ENCODE results near the gene MYO18B. TPM values are rescaled to one million over a fixed set of nuclear protein-coding genes. Genes with fewer than 3 reads are reported as not detected.

MYO18B gene
- polyA plus RNA-seq, 4 donors, result 0.07 to 0.55 (median 0.17) TPM

DNA sequence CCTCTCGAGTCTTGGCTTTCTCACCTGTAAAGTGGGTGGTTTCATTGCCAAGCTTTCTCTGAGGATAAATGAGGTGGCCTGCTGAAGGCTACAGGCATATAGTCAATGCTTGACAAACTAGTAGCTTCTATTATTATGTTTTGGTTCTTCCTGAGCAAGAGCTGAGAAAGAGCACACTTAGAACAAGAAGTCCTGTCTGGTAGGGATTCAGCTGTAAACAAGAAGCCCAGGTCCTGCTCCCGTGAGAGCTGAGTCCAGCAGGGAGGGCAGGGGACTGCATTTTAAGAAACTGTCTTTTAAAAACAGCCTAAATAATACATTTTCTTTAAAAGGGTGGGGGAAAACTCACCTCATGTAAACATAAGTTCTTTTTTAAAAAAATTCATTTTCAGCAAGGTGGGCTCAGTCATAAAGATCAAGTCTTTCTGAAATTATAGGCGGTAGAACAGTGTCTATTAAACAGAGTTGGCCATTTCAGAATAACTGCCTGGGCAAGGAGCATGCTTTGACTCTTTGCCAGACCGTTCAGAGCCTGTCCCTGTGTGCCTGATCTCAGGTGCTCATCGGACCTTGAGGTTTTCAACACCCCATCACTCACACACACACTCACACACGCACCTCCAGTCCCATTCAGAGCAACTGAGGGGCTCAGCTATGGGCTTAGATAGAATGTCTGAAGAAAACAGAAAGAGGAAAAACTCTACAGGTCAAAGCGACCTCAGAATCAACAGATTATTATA lies 29.2 kb upstream of the MYO18B start:
- no peak for DNase-seq (ENCODE audit: low read depth in 4 of 4, low spot score in 3 of 4)

DNA sequence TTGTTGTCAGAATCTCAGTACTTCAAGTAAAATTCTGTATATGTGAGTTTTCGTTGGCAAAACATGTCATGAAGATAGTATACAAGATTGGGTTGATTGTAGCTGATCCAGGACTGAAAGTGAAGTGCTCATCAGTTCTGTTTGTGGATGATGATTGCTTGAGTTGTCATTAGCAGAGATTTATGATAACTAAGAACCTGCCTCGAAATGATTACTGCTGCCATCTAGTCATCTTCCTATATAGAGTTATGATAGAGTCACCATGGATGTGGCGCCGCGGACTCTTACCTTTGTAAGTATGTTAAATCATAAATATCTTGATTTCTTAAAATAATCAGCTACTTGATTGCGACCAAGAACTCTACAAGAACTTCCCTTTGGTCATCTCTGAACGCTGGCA lies 27.9 kb upstream of the MYO18B start:
- DNase-seq (ENCODE audit: low read depth in 4 of 4, low spot score in 3 of 4), result no peak

DNA sequence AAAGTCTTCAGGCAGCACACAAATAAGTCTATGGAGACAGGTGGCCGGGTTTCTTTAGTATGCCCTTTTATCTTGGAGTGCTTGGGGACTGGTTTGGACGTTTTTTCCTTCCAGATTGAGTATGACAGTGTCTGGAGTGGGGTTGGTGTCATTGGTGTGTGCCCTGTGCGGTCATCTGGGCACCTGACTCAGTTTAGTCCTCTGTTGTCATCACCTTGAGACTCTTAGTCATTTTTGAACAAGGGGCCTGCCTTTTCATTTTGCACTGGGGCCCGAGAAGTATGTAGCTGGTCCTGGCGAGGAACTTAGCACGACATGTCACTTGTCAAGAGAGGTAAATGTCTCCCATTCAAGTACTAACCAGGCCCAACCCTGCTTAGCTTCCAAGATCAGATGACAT lies 27.2 kb upstream of the MYO18B start:
- no peak for DNase-seq (ENCODE audit: low read depth in 4 of 4, low spot score in 3 of 4)

DNA sequence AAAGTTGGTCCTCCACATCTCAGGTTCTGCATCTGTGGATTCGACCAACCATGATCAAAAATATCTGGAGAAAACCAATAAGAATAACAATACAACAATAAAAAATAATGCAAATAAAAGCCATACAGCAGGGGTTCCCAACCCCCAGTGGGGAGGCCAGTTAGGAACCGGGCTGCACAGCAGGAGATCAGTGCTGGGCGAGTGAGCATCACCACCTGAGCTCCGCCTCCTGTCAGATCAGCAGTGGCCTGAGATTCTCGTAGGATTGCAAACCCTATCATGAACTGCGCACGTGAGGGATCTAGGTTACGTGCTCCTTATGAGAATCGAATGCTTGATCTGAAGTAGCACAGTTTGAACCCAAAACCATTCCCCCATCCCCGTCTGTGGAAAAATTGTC lies 25.4 kb upstream of the MYO18B start:
- DNase-seq (ENCODE audit: low read depth in 4 of 4, low spot score in 3 of 4), result no peak

DNA sequence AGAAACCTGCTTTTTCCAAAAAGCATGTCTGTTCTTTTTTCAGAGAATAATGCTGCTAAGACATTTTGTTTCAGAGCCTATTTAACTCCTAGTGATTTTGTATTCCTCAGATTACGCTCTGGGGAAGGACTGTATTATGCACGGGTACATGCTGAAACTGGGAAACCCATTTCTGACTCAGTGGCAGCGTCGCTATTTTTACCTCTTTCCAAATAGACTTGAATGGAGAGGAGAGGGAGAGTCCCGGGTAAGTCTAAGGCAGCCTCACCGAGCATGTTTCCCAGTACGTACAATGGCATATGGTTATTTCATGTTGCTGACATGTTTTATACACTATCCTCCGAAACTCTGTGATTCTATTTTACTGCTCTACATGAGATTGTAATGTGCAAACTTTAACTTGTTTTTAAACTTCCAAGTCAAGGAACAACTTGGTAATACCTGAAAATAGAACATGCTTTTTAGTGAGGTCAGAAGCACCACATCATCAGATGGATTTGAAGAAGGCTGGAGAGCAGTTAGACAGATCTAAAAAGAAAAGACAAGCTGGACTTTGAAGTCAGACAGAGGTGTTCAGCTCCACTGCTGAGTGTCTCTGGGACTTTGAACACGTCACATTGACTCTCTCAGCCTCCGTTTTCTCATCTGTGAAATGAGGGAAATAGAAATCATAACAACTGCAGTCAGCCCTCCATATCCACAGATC lies 23.7 kb upstream of the MYO18B start:
- DNase-seq (ENCODE audit: low read depth in 4 of 4, low spot score in 3 of 4), result no peak

DNA sequence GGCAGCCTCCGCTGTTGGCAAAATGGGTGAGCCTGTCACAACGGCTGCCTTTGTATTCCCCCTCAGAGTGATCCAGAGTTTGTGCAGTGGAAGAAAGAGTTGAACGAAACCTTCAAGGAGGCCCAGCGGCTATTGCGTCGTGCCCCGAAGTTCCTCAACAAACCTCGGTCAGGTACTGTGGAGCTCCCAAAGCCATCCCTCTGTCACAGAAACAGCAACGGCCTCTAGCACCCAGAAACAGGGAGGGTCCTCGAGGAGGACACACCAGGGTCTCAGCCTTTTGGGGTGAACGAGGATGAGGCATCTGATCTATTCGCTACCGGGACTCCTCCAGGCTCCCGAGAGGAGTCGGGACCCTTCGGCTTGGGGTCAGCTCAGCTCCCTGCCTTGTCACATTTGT lies 19.8 kb upstream of the MYO18B start:
- no peak for DNase-seq (ENCODE audit: low read depth in 4 of 4, low spot score in 3 of 4)

DNA sequence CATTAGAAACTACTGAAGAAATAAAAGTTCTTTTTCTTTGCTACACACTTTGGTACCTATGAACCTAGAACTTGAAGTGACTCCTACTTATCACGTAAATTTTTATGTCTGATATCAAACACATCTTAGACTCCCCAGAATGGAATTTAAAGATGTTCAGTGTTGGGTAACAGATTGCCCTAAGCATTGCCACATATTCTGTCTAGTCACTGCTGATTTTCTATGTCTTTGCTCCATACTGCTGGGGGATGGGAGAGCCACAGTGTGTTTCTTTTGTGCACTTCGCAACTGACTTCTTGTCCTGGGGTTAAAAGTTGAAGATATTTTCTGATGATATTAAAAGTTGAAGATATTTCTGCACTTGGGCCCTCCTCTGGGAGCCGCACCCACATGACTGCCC lies 19.4 kb upstream of the MYO18B start:
- DNase-seq (ENCODE audit: low read depth in 4 of 4, low spot score in 3 of 4), result no peak

DNA sequence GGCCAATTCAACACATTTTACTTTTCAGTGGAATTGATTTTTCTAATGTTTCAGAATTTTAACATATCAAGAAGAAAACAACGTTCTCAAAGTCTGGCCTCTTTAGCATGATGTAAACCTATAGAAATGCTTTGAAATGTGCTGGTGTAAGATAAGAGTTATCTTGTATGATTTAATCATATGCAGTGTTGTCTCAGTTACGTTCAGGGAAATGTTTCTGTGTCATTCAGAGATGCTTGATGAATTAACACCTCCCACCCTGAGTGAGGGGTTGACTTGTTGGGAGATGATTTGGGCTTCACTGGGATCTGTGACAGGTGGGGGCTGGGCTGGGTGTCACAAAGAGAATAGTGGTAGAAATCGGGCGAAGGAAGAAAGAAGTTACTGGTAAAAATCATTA lies 15.7 kb upstream of the MYO18B start:
- no peak for DNase-seq (ENCODE audit: low read depth in 4 of 4, low spot score in 3 of 4)

DNA sequence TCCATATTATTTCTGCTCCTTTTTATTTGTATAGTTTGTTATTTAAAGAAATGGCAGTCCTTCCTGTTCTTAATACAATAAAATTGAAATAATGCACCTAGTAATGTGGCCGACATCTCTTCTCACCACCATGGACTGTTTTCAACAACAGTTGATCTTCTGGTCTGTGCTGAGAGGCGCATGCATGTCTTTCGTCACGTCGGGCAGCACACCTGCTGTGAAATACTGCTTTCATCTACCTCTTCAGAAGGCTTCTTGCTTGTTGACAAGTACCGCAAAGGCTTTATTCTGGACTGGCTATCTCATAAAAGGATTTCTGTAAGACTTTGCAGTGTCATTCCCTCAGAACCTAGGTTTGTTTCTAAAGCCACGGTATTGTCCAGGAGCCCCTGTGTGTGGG lies 13.9 kb upstream of the MYO18B start:
- DNase-seq (ENCODE audit: low read depth in 4 of 4, low spot score in 3 of 4), result no peak

DNA sequence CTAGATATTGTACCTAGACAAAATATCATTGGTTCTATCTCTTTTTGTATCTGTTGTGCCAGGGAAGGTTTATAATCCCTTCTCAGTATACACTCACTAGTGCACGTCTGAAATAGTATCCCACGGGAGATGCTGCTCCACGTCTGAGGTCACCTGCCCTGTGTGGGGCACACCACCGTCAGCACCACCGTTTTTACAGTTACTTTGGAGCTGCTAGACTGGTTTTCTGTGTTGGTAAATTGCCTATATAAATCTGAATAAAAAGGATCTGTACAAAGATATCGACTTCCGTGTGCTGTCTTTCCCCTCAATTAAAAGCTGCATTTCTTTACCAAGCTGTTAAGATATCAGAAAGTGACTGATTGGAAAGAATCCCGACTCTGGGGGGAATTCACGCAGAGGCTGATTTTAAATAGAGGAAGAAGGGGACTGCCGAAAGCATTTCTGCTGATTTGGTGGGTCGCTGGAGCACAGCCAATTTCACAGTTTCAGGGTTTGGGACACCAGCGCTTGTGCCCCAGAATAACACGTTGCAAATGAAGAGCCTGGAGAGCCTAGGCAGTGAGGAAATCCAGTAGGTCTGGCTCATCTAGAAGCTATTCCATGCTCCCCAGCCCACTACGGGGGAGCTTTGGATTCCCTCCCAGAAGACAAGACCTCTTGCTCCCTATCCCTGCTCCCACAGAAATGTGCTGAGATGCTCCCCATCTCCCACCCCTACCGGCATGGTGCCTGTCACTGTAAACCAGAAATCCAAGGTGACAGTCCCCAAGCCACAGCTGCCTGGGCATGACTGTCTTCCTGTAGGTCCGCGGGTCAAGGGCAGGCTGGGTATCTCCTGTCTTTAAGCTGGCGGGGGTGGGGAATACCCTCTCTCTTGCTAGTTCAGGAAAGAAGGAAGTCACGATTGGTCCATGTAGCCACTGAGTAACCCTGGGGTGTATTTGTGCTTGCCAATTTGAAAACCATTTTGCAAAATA lies 12.7 kb upstream of the MYO18B start:
- DNase-seq (ENCODE audit: low read depth in 4 of 4, low spot score in 3 of 4), result no peak

DNA sequence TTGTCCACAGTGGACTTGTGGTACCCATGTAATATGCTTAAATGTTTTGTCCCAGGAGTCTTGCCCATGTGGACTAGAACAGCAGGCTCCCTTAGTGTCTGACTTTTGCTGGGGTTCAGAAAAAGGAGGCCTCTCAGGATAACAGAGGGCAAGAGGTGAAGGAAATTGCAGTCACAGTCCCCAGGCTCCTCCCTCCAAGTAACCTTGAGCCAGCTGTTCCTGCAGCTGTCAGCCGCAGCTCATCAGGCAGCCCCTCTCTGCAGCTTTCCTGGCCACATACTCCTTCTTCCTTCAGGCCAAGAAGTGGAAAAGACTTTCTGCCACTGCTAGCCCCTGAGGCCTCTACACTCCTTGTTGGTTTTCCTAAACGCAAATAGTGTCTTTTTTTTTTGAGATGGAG lies 6.3 kb upstream of the MYO18B start:
- no peak for DNase-seq (ENCODE audit: low read depth in 4 of 4, low spot score in 3 of 4)

DNA sequence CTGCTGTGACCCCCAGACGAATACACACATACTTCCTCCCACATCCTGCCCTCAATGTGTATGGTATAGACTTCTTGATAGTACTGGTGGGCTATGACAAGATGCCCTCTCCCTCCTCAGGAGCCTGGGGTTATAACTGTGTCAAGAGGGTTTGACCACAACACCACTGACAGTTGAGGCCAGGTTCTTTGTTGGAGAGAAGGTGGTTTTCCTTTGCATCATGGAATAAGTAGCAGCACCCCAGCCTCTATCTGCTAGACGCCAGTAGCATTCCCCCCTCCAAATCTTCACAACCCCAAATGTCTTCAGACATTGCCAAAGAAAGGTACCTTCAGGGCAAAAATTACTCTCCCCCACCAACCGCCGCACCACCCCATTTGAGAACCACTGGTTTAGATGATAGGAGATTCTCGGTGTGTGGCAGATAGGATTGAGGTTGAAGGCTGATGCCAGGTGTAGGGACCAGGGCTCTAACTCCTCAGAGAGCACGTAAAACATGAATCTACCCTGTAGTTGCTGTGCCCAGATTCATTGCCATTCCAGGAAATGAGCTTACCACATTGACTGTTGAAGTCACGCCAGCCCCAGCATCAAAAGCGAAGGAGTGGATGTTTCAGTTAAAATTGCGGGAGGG lies 5.5 kb upstream of the MYO18B start:
- DNase-seq (ENCODE audit: low read depth in 4 of 4, low spot score in 3 of 4), result no peak

DNA sequence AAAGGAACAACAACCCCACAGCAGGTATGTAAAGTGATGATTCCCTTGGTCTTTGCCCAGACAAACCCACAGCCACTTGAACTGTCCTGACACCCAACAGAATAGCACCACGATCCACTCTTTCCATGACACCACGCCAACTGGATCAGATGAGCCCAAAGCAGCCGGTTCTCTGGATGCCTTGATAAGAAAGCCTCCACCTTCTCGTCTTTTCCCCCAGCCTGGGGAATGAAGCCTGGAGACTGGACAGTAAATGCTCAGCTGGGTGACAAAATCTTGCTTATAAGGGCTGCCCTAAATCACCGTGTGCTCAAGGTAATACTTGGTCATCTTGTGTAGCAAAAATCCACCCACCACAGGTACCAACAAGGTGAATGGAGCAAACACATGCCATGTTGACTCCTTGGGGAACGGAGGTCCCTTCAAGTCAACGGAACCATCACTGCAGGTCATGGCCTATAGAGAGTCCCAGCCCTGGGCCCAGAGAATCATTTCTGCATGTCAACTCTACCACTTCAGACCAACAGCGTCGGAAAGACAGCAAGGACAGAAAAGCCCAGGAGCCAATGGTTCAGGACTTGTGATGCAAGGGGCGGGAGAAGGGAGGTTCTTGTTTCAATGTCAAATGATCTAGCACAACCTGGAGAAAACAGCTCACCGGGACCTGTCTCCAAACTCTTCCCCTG lies 2.2 kb upstream of the MYO18B start:
- DNase-seq (ENCODE audit: low read depth in 4 of 4, low spot score in 3 of 4), result no peak

DNA sequence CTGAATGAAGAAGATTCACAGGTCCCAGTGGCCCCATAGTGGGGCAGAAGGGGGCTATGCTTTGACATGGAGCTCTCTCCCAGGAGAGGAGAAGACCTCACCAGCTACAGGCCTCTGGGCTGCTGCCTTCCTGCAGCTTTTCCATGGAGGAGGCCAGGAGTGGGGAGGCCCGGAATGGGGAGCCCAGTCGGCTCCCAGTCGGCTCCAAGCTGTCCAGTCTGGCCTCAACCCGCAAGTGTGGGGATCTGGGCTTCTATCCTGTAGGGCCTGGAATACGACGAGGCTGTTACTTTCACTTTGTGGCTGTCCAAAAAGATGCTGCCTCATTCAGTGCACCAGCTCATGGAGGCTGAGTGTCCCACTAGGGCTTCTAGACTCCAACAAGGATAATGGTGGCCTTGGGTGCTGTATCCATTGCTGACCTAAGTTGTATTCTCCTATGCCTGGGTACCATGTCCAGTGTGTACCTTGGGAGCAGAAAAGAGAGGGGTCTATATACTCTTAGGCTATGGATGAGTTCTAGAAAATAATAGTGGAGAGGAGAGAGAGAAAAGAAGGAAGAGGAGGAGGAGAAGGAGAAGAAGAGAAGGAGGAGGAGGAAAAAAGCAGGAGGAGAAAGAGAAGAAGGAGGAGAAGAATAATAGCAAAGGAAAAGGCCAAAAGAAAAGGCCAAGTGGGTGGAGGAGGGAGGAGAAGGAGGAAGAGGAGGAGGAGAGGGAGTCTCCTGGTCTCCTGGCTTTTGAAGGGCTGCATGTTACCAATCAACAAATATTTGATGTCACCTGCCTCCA lies 1.1 kb downstream of the MYO18B start:
- no peak for DNase-seq (ENCODE audit: low read depth in 4 of 4, low spot score in 3 of 4)

DNA sequence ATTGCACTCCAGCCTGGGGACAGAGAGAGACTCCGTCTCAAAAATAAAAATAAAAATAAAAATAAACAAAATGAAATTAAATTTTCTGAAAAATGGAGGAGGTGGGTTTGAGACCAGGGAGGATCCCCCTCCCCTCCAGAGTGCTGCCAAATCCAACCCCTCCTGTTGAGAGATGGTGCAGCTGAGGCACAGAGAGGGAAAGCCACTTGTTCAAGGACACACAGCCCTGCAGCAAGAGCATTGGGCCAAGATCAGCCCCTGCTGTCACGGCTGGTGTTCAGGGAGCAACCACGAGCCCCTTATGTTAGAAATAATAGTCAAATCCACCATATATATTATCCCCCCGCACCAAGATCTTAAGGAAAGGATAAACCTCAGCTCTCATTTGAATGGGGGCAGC lies 2.7 kb downstream of the MYO18B start:
- no peak for DNase-seq (ENCODE audit: low read depth in 4 of 4, low spot score in 3 of 4)

DNA sequence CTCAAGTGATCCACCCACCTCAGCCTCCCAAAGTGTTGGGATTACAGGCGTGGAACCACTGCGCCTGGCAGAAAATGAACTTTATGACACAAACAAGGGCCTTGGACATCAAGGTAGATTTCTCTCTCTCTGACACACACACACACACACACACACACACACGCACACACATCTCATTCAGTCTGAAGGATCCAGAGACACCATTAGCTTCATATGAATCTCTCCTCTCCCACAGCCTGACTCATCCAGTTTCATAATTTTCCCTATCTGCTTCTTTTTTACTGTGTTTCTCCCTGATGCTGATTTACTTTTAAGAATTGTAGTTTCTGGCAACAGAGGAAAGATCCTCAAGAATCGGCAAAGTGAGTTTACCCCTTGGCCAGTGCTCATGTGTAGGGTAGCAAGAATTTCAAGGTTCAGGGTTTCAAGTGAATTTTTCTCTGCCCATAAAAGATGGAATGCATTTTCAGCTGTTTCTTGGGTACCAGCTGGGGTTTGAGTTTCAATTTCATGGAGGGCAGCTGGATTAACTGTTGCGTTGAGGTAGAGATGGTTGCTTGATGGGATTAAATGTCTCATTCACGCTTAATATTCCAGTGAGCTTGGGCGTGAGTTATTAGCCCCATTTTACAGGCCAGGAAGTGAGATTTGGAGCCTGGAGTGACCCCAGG lies 3.5 kb downstream of the MYO18B start:
- DNase-seq (ENCODE audit: low read depth in 4 of 4, low spot score in 3 of 4), result no peak

DNA sequence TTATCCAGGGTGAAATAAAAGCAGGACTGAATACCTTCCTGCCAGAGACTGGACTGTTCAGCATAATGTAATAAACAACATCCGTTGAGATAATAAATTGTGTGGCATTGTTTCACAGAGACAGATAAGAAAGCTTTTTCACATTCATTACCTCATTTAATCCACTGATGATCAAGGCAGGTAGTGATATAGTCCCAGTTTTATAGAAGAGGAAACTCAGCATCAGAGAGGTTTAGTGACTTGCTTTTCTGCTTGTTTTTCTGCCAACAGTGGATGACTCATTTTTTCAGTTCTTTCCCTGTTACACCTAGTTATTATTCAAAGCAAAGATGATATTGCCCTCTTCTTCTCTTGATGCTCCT lies 4.0 kb downstream of the MYO18B start:
- DNase-seq (ENCODE audit: low read depth in 4 of 4, low spot score in 3 of 4), result no peak

DNA sequence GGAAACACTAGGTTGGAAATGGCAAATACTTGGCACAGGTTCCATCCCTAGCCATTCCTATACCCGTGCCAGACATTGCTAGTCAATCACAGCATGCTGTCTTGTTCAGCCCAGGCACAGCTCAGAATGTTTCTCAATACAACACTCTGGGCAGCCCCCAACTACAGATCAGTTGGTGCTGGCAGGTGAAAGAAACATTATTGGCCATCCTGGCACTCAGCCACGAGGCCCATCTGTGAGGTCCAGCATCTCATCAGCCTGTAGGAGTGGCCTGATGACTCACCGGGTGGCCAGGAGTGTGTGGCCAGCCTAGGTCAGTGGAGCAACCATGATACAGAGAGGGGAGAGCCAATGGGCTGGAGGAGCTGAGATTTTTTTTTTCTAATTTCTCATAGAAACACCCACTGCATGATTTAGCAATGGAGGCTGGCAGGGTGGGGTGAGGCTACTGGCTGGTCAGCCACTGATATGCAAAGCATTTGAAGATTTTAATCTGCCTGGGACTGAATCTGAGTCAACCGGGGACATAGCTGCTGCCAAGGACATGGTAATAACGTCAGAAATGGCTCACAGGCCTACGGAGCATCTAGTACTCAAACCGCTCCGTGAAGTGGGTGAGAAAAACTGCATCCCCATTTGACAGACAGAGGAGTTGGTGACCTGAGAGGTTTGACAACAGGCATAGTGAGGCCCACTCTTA lies 5.4 kb downstream of the MYO18B start:
- no peak for DNase-seq (ENCODE audit: low read depth in 4 of 4, low spot score in 3 of 4)
